Measurements from ENCODE around the gene RAF1.

The RAF1 gene

GRCh38 chr3:12591456-12591855 lies 72.5 kb downstream of the RAF1 start:
- no peak for ATAC-seq (replicated peaks)
- Mint-ChIP-seq H3K4me3 (no peak overlapping the region), H3K9me3 (no peaks in the 10 kb centered on the region), H3K36me3 (ENCODE audit: insufficient read depth) (peaks cover 77% of the 10 kb centered on the region), H3K27ac (peak overlapping the region in 1 of 2 donors; percentile 10), H3K4me1 (ENCODE audit: low read depth in 2 of 2) (peaks cover 6% of the 10 kb centered on the region in 2 donors), H3K27me3 (no peaks in the 10 kb centered on the region)
- DNase-seq = no peak

GRCh38 chr3:12590096-12590495 lies 73.8 kb downstream of the RAF1 start:
- no peaks in the 10 kb centered on the region for H3K9me3 Mint-ChIP-seq
- H3K4me1 Mint-ChIP-seq (ENCODE audit: low read depth in 2 of 2) = peaks cover under 1 to 5% of the 10 kb centered on the region in 2 donors
- no peaks in the 10 kb centered on the region for H3K27me3 Mint-ChIP-seq
- H3K36me3 Mint-ChIP-seq (ENCODE audit: insufficient read depth) = peaks cover 81% of the 10 kb centered on the region
- peak overlapping the region in 1 of 2 donors; percentile 29 for H3K27ac Mint-ChIP-seq
- no peak overlapping the region for H3K4me3 Mint-ChIP-seq
- no peak for ATAC-seq (replicated peaks)
- no peak for DNase-seq

GRCh38 chr3:12588039-12589009 lies 75.6 kb downstream of the RAF1 start:
- DNase-seq = no peak
- peaks cover 0 to 5% of the 10 kb centered on the region in 2 donors for H3K4me1 Mint-ChIP-seq (ENCODE audit: low read depth in 2 of 2)
- H3K27ac Mint-ChIP-seq = peak overlapping the region; percentile 2 to 47
- H3K9me3 Mint-ChIP-seq = no peaks in the 10 kb centered on the region
- no peaks in the 10 kb centered on the region for H3K27me3 Mint-ChIP-seq
- H3K36me3 Mint-ChIP-seq (ENCODE audit: insufficient read depth) = peaks cover 86% of the 10 kb centered on the region
- H3K4me3 Mint-ChIP-seq = no peak overlapping the region
- ATAC-seq (replicated peaks) = no peak

GRCh38 chr3:12586403-12586802 lies 77.5 kb downstream of the RAF1 start:
- peaks cover 0 to 5% of the 10 kb centered on the region in 2 donors for H3K4me1 Mint-ChIP-seq (ENCODE audit: low read depth in 2 of 2)
- ATAC-seq (replicated peaks) (peak; percentile 75), DNase-seq (no peak)
- H3K9me3 Mint-ChIP-seq = no peaks in the 10 kb centered on the region
- H3K4me3 Mint-ChIP-seq = no peak overlapping the region
- peaks cover 90% of the 10 kb centered on the region for H3K36me3 Mint-ChIP-seq (ENCODE audit: insufficient read depth)
- H3K27me3 Mint-ChIP-seq = no peaks in the 10 kb centered on the region
- peak overlapping the region; percentile 52 to 84 for H3K27ac Mint-ChIP-seq

- no peak overlapping the region for H3K4me3 Mint-ChIP-seq
- peak overlapping the region; percentile 52 to 84 for H3K27ac Mint-ChIP-seq
- H3K4me1 Mint-ChIP-seq (ENCODE audit: low read depth in 2 of 2) = peaks cover 2 to 5% of the 10 kb centered on the region in 2 donors
- H3K9me3 Mint-ChIP-seq = no peaks in the 10 kb centered on the region
- ATAC-seq (replicated peaks) (no peak), DNase-seq (no peak)
- peaks cover 92% of the 10 kb centered on the region for H3K36me3 Mint-ChIP-seq (ENCODE audit: insufficient read depth)
- H3K27me3 Mint-ChIP-seq = no peaks in the 10 kb centered on the region
These were observed 77.9 kb downstream of the RAF1 start for GRCh38 chr3:12585970-12586369.

- ATAC-seq (replicated peaks) = no peak
- Mint-ChIP-seq H3K27me3 (no peaks in the 10 kb centered on the region), H3K4me3 (no peak overlapping the region), H3K27ac (peak overlapping the region in 1 of 2 donors; percentile 84), H3K36me3 (ENCODE audit: insufficient read depth) (peaks cover 94% of the 10 kb centered on the region), H3K4me1 (ENCODE audit: low read depth in 2 of 2) (peaks cover 5% of the 10 kb centered on the region in 2 donors), H3K9me3 (no peaks in the 10 kb centered on the region)
- DNase-seq = no peak
These were observed 78.7 kb downstream of the RAF1 start for GRCh38 chr3:12585181-12585580.

- no peak overlapping the region for H3K4me3 Mint-ChIP-seq
- H3K4me1 Mint-ChIP-seq (ENCODE audit: low read depth in 2 of 2) = peaks cover 6 to 8% of the 10 kb centered on the region in 2 donors
- DNase-seq (no peak), ATAC-seq (replicated peaks) (no peak)
- H3K36me3 Mint-ChIP-seq (ENCODE audit: insufficient read depth) = peaks cover 88% of the 10 kb centered on the region
- peak overlapping the region in 1 of 2 donors; percentile 60 for H3K27ac Mint-ChIP-seq
- H3K27me3 Mint-ChIP-seq = no peaks in the 10 kb centered on the region
- no peaks in the 10 kb centered on the region for H3K9me3 Mint-ChIP-seq
These were observed 79.8 kb downstream of the RAF1 start for GRCh38 chr3:12584083-12584482.

- no peaks in the 10 kb centered on the region for H3K27me3 Mint-ChIP-seq
- peaks cover 3 to 8% of the 10 kb centered on the region in 2 donors for H3K4me1 Mint-ChIP-seq (ENCODE audit: low read depth in 2 of 2)
- no peaks in the 10 kb centered on the region for H3K9me3 Mint-ChIP-seq
- no peak overlapping the region for H3K27ac Mint-ChIP-seq
- no peak for ATAC-seq (replicated peaks)
- no peak for DNase-seq
- H3K36me3 Mint-ChIP-seq (ENCODE audit: insufficient read depth) = peaks cover 88% of the 10 kb centered on the region
- no peak overlapping the region for H3K4me3 Mint-ChIP-seq
These were observed 80.6 kb downstream of the RAF1 start for GRCh38 chr3:12583280-12583679.

- DNase-seq (no peak), ATAC-seq (replicated peaks) (no peak)
- peaks cover 87% of the 10 kb centered on the region for H3K36me3 Mint-ChIP-seq (ENCODE audit: insufficient read depth)
- no peak overlapping the region for H3K4me3 Mint-ChIP-seq
- H3K4me1 Mint-ChIP-seq (ENCODE audit: low read depth in 2 of 2) = peaks cover 3 to 8% of the 10 kb centered on the region in 2 donors
- no peaks in the 10 kb centered on the region for H3K9me3 Mint-ChIP-seq
- no peaks in the 10 kb centered on the region for H3K27me3 Mint-ChIP-seq
- H3K27ac Mint-ChIP-seq = no peak overlapping the region
These were observed 81.2 kb downstream of the RAF1 start for GRCh38 chr3:12582730-12583129.

GRCh38 chr3:12579905-12580304 lies 84.0 kb downstream of the RAF1 start:
- H3K4me1 Mint-ChIP-seq (ENCODE audit: low read depth in 2 of 2) = peaks cover 2 to 8% of the 10 kb centered on the region in 2 donors
- no peak for DNase-seq
- H3K36me3 Mint-ChIP-seq (ENCODE audit: insufficient read depth) = peaks cover 88% of the 10 kb centered on the region
- no peaks in the 10 kb centered on the region for H3K27me3 Mint-ChIP-seq
- no peak for ATAC-seq (replicated peaks)
- peak overlapping the region in 1 of 2 donors; percentile 44 for H3K27ac Mint-ChIP-seq
- no peaks in the 10 kb centered on the region for H3K9me3 Mint-ChIP-seq
- H3K4me3 Mint-ChIP-seq = no peak overlapping the region

GRCh38 chr3:12579456-12579855 lies 84.5 kb downstream of the RAF1 start:
- Mint-ChIP-seq H3K4me3 (no peak overlapping the region), H3K36me3 (ENCODE audit: insufficient read depth) (peaks cover 87% of the 10 kb centered on the region), H3K4me1 (ENCODE audit: low read depth in 2 of 2) (peaks cover 2 to 8% of the 10 kb centered on the region in 2 donors), H3K27me3 (no peaks in the 10 kb centered on the region), H3K27ac (peak overlapping the region in 1 of 2 donors; percentile 44), H3K9me3 (no peaks in the 10 kb centered on the region)
- no peak for DNase-seq
- ATAC-seq (replicated peaks) = no peak

- H3K9me3 Mint-ChIP-seq = no peaks in the 10 kb centered on the region
- peaks cover 87% of the 10 kb centered on the region for H3K36me3 Mint-ChIP-seq (ENCODE audit: insufficient read depth)
These were observed 85.2 kb downstream of the RAF1 start for GRCh38 chr3:12578742-12579141.

GRCh38 chr3:12577379-12577778 lies 86.5 kb downstream of the RAF1 start:
- Mint-ChIP-seq H3K36me3 (ENCODE audit: insufficient read depth) (peaks cover 87% of the 10 kb centered on the region), H3K27ac (no peak overlapping the region)
- ATAC-seq (replicated peaks) = no peak

More at GRCh38 chr3:12578742-12579141, 85.2 kb downstream of the RAF1 start:
- H3K27me3 Mint-ChIP-seq = no peaks in the 10 kb centered on the region
- H3K4me1 Mint-ChIP-seq (ENCODE audit: low read depth in 2 of 2) = peaks cover 2 to 8% of the 10 kb centered on the region in 2 donors
- H3K27ac Mint-ChIP-seq = peak overlapping the region in 1 of 2 donors; percentile 44
- ATAC-seq (replicated peaks) (no peak), DNase-seq (no peak)
- H3K4me3 Mint-ChIP-seq = no peak overlapping the region

GRCh38 chr3:12574661-12575060 lies 89.3 kb downstream of the RAF1 start:
- Mint-ChIP-seq H3K4me3 (no peak overlapping the region), H3K4me1 (ENCODE audit: low read depth in 2 of 2) (peaks cover 2 to 3% of the 10 kb centered on the region in 2 donors), H3K9me3 (no peaks in the 10 kb centered on the region), H3K27me3 (no peaks in the 10 kb centered on the region), H3K36me3 (ENCODE audit: insufficient read depth) (peaks cover 95% of the 10 kb centered on the region), H3K27ac (no peak overlapping the region)
- ATAC-seq (replicated peaks) (no peak), DNase-seq (no peak)

More at GRCh38 chr3:12577379-12577778, 86.5 kb downstream of the RAF1 start:
- H3K27me3 Mint-ChIP-seq = no peaks in the 10 kb centered on the region
- H3K9me3 Mint-ChIP-seq = no peaks in the 10 kb centered on the region
- no peak for DNase-seq
- H3K4me3 Mint-ChIP-seq = no peak overlapping the region
- peaks cover 2 to 8% of the 10 kb centered on the region in 2 donors for H3K4me1 Mint-ChIP-seq (ENCODE audit: low read depth in 2 of 2)
